ENCODE measurements around the gene IDH3A. TPM values are rescaled to one million over a fixed set of nuclear protein-coding genes. Genes with fewer than 3 reads are reported as not detected.

IDH3A gene
- total and polyA plus RNA-seq, 5 donors from 2014 or later, result 38.2 to 62.1 (median 50.9) TPM

DNA sequence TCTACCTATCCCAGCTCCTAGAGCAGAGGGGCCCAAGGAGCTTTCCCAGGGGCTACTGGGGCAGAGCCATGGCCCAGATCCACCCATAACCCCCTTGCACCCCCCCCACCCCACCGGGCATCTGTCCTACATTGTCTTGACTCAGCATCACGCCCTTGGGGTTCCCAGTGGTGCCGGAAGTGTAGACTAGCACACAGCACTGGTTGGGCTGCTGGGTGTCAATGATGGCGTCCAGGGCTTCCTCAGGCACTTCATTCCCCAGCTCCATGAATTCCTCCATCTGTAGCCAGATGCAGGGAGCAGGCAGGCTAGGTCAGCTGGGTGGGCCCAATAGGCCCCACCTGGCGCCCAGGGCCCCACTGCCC lies 33.2 kb downstream of the IDH3A start:
- ATAC-seq (ENCODE audit: low read depth in 2 of 2) (no peak), DNase-seq (no peak)
- Mint-ChIP-seq H3K9me3 (peaks cover 0 to 4% (median 0%) of the 10 kb centered on the region in 7 donors), H3K27me3 (peaks cover 32% of the 10 kb centered on the region), H3K4me1 (no peaks in the 10 kb centered on the region), H3K36me3 (no peaks in the 10 kb centered on the region), H3K27ac (no peak overlapping the region), H3K4me3 (no peak overlapping the region)
- no peaks in the 10 kb centered on the region for H3K4me1 ChIP-seq (ENCODE audit: control insufficient read depth, insufficient read depth, low read length, poor library complexity, severe bottlenecking)
- no peaks in the 10 kb centered on the region for H3K27me3 ChIP-seq (ENCODE audit: control insufficient read depth, insufficient read depth, low read length)
- H3K27ac ChIP-seq (ENCODE audit: insufficient read depth, low read length, poor library complexity, severe bottlenecking), result no peak overlapping the region
- H3K36me3 ChIP-seq (ENCODE audit: control insufficient read depth, insufficient read depth, low read length), result no peaks in the 10 kb centered on the region
- no peaks in the 10 kb centered on the region for H3K9me3 ChIP-seq (ENCODE audit: control insufficient read depth in 2 of 2, low read length in 2 of 2)
- H3K4me3 ChIP-seq (ENCODE audit: low read depth, low read length), result no peak overlapping the region

DNA sequence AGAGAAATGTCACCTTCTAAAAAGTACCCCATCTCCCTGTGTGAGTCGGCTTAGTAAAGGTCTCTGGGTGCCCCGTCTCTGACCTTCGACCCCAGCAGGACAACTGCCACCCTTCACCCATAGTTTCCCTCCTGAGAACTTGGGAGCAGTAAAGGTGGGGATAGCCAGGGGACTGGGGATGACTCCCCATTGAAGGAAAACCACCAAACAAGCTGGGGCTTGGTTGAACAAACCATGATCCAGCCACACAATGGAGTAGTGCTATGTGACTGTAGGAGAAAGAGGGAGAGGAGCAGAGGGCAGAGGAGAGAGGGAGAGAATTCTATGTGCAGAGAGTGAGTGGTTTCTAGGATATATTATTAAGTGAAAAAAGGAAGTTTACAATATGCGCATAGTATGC lies 33.7 kb downstream of the IDH3A start:
- Histone ChIP-seq H3K27me3 (ENCODE audit: control insufficient read depth, insufficient read depth, low read length) (no peaks in the 10 kb centered on the region), H3K27ac (ENCODE audit: insufficient read depth, low read length, poor library complexity, severe bottlenecking) (no peak overlapping the region), H3K4me3 (ENCODE audit: low read depth, low read length) (no peak overlapping the region), H3K36me3 (ENCODE audit: control insufficient read depth, insufficient read depth, low read length) (no peaks in the 10 kb centered on the region), H3K4me1 (ENCODE audit: control insufficient read depth, insufficient read depth, low read length, poor library complexity, severe bottlenecking) (no peaks in the 10 kb centered on the region), H3K9me3 (ENCODE audit: control insufficient read depth in 2 of 2, low read length in 2 of 2) (no peaks in the 10 kb centered on the region)
- no peaks in the 10 kb centered on the region for H3K36me3 Mint-ChIP-seq
- peaks cover 32% of the 10 kb centered on the region for H3K27me3 Mint-ChIP-seq
- H3K9me3 Mint-ChIP-seq, result peaks cover 0 to 4% (median 0%) of the 10 kb centered on the region in 7 donors
- H3K4me1 Mint-ChIP-seq, result no peaks in the 10 kb centered on the region
- ATAC-seq (ENCODE audit: low read depth in 2 of 2), result no peak
- no peak overlapping the region for H3K27ac Mint-ChIP-seq
- no peak for DNase-seq
- no peak overlapping the region for H3K4me3 Mint-ChIP-seq

GRCh38 chr15:78192826-78193594 lies 43.8 kb downstream of the IDH3A start:
- H3K4me3 Mint-ChIP-seq, result no peak overlapping the region

DNA sequence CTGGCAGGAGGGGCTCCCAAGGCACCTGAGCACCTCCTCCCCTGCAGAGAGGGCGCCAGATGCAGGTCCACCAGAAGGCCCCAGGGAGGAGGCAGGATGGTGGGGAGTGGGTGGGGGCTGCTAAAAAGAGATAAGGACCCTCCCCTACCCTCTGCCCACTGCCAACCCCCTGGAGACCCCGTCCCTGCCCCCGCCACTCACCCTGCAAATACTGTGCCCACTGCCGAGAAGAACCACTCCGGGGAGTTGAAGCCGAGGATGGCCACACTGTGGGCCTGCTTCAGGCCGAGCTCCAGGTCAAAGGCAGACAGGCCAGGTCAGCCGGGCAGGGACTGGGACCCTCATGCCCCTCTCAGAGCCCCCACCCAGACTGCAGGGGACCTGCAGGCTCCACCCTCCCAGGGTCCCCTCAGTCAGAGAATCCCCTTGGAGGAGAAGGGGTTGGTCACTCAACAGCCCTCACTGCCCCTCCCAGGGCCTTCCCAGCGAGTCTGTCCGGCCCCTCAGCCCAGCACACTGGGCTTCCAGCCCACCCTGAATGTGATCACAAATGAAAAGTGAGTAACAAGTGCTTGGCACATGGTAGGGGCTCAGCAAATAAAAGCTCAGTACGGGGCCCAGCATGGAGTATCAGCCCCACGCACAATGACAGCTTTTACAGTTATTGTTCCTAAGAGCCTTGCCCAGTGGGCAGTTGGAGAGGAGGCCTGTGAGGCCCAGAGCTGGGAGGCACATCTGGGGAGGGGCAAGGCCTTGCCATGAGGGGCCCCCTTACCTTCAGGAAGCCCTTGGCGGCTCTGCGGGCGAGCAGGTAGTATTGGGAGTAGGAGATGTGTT lies 44.8 kb downstream of the IDH3A start:
- Histone ChIP-seq H3K4me1 (ENCODE audit: control insufficient read depth, insufficient read depth, low read length, poor library complexity, severe bottlenecking) (no peaks in the 10 kb centered on the region), H3K9me3 (ENCODE audit: control insufficient read depth in 2 of 2, low read length in 2 of 2) (no peaks in the 10 kb centered on the region), H3K27me3 (ENCODE audit: control insufficient read depth, insufficient read depth, low read length) (no peaks in the 10 kb centered on the region), H3K27ac (ENCODE audit: insufficient read depth, low read length, poor library complexity, severe bottlenecking) (no peak overlapping the region), H3K36me3 (ENCODE audit: control insufficient read depth, insufficient read depth, low read length) (no peaks in the 10 kb centered on the region), H3K4me3 (ENCODE audit: low read depth, low read length) (no peak overlapping the region)
- Mint-ChIP-seq H3K4me3 (no peak overlapping the region), H3K27ac (no peak overlapping the region), H3K9me3 (peaks cover 0 to 5% (median 0%) of the 10 kb centered on the region in 7 donors), H3K27me3 (peaks cover 19% of the 10 kb centered on the region), H3K36me3 (no peaks in the 10 kb centered on the region), H3K4me1 (peaks cover 0 to 6% (median 3%) of the 10 kb centered on the region in 4 donors)
- no peak for DNase-seq
- no peak for ATAC-seq (ENCODE audit: low read depth in 2 of 2)

More at GRCh38 chr15:78192826-78193594, 43.8 kb downstream of the IDH3A start:
- Mint-ChIP-seq H3K4me1 (peaks cover 0 to 6% (median 3%) of the 10 kb centered on the region in 4 donors), H3K27ac (no peak overlapping the region), H3K27me3 (peaks cover 19% of the 10 kb centered on the region), H3K9me3 (peaks cover 0 to 5% (median 0%) of the 10 kb centered on the region in 7 donors), H3K36me3 (no peaks in the 10 kb centered on the region)
- Histone ChIP-seq H3K27me3 (ENCODE audit: control insufficient read depth, insufficient read depth, low read length) (no peaks in the 10 kb centered on the region), H3K4me3 (ENCODE audit: low read depth, low read length) (no peak overlapping the region), H3K36me3 (ENCODE audit: control insufficient read depth, insufficient read depth, low read length) (no peaks in the 10 kb centered on the region), H3K27ac (ENCODE audit: insufficient read depth, low read length, poor library complexity, severe bottlenecking) (no peak overlapping the region), H3K4me1 (ENCODE audit: control insufficient read depth, insufficient read depth, low read length, poor library complexity, severe bottlenecking) (no peaks in the 10 kb centered on the region), H3K9me3 (ENCODE audit: control insufficient read depth in 2 of 2, low read length in 2 of 2) (no peaks in the 10 kb centered on the region)
- no peak for ATAC-seq (ENCODE audit: low read depth in 2 of 2)
- no peak for DNase-seq

GRCh38 chr15:78194568-78194925 lies 45.4 kb downstream of the IDH3A start:
- no peak overlapping the region for H3K4me3 ChIP-seq (ENCODE audit: low read depth, low read length)
- Mint-ChIP-seq H3K4me3 (no peak overlapping the region), H3K27me3 (peaks cover 19% of the 10 kb centered on the region), H3K9me3 (peaks cover 0 to 5% (median 0%) of the 10 kb centered on the region in 7 donors), H3K4me1 (peaks cover 0 to 6% (median 3%) of the 10 kb centered on the region in 4 donors), H3K27ac (peak overlapping the region in 1 of 3 donors; percentile 53), H3K36me3 (no peaks in the 10 kb centered on the region)
- H3K4me1 ChIP-seq (ENCODE audit: control insufficient read depth, insufficient read depth, low read length, poor library complexity, severe bottlenecking), result no peaks in the 10 kb centered on the region
- H3K27me3 ChIP-seq (ENCODE audit: control insufficient read depth, insufficient read depth, low read length), result no peaks in the 10 kb centered on the region
- H3K36me3 ChIP-seq (ENCODE audit: control insufficient read depth, insufficient read depth, low read length), result no peaks in the 10 kb centered on the region
- DNase-seq, result no peak
- H3K27ac ChIP-seq (ENCODE audit: insufficient read depth, low read length, poor library complexity, severe bottlenecking), result no peak overlapping the region
- no peaks in the 10 kb centered on the region for H3K9me3 ChIP-seq (ENCODE audit: control insufficient read depth in 2 of 2, low read length in 2 of 2)
- no peak for ATAC-seq (ENCODE audit: low read depth in 2 of 2)

DNA sequence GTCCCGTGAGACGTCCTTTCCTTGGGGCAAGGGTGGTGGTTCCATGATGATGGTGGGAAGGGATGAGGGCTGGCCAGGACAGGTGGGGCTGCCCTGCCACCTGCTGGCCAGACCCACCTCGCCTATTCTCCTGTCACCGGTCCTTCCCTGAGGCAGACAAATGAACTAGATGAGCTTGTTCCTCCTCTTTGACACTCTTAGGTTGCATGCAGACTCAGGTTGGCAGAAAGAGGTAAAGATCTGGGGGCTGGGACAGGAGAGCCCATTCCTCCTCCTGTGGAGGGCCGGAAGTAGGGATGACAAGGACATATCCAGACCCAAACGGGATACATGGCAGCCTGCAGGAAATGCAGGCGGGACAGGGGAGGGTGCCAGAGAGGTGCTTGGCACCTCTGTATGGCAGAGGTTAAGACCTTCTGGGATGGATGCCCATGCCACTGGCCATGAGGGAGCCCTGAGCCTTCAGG lies 46.6 kb downstream of the IDH3A start:
- DNase-seq, result peak; percentile 29 to 60 (median 57)
- Histone ChIP-seq H3K36me3 (ENCODE audit: control insufficient read depth, insufficient read depth, low read length) (no peaks in the 10 kb centered on the region), H3K27me3 (ENCODE audit: control insufficient read depth, insufficient read depth, low read length) (no peaks in the 10 kb centered on the region), H3K4me3 (ENCODE audit: low read depth, low read length) (no peak overlapping the region), H3K4me1 (ENCODE audit: control insufficient read depth, insufficient read depth, low read length, poor library complexity, severe bottlenecking) (no peaks in the 10 kb centered on the region), H3K9me3 (ENCODE audit: control insufficient read depth in 2 of 2, low read length in 2 of 2) (no peaks in the 10 kb centered on the region), H3K27ac (ENCODE audit: insufficient read depth, low read length, poor library complexity, severe bottlenecking) (no peak overlapping the region)
- peaks cover 0 to 5% (median 0%) of the 10 kb centered on the region in 7 donors for H3K9me3 Mint-ChIP-seq
- peaks cover 0 to 6% (median 3%) of the 10 kb centered on the region in 4 donors for H3K4me1 Mint-ChIP-seq
- H3K36me3 Mint-ChIP-seq, result no peaks in the 10 kb centered on the region
- H3K27me3 Mint-ChIP-seq, result peaks cover 15% of the 10 kb centered on the region
- no peak overlapping the region for H3K4me3 Mint-ChIP-seq
- peak overlapping the region in 1 of 3 donors; percentile 4 for H3K27ac Mint-ChIP-seq
- ATAC-seq (ENCODE audit: low read depth in 2 of 2), result peak; percentile 61 to 67

DNA sequence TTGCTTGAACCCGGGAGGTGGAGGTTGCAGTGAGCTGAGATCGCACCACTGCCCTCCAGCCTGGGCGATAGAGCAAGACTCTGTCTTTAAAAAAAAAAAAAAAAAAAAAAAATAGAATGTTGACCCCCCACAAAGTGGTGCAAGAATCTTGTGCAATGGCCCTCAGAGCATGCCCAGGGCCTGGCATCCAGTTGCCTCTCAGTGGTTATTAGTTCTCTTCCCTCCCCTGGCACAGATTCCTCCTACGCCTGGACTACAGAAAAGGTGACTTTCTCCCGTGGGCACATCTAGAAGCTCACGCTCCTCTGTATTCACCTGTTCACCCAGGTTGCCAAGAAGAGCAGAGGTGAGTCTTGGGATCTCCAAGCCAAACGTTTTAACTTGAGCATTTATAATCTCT lies 48.5 kb downstream of the IDH3A start:
- no peaks in the 10 kb centered on the region for H3K36me3 Mint-ChIP-seq
- Histone ChIP-seq H3K27ac (ENCODE audit: insufficient read depth, low read length, poor library complexity, severe bottlenecking) (no peak overlapping the region), H3K4me1 (ENCODE audit: control insufficient read depth, insufficient read depth, low read length, poor library complexity, severe bottlenecking) (no peaks in the 10 kb centered on the region), H3K4me3 (ENCODE audit: low read depth, low read length) (no peak overlapping the region), H3K27me3 (ENCODE audit: control insufficient read depth, insufficient read depth, low read length) (no peaks in the 10 kb centered on the region), H3K9me3 (ENCODE audit: control insufficient read depth in 2 of 2, low read length in 2 of 2) (no peaks in the 10 kb centered on the region), H3K36me3 (ENCODE audit: control insufficient read depth, insufficient read depth, low read length) (no peaks in the 10 kb centered on the region)
- H3K27ac Mint-ChIP-seq, result no peak overlapping the region
- DNase-seq (no peak), ATAC-seq (ENCODE audit: low read depth in 2 of 2) (no peak)
- H3K9me3 Mint-ChIP-seq, result no peaks in the 10 kb centered on the region
- no peak overlapping the region for H3K4me3 Mint-ChIP-seq
- H3K27me3 Mint-ChIP-seq, result peaks cover 18% of the 10 kb centered on the region
- peaks cover 0 to 6% (median 3%) of the 10 kb centered on the region in 4 donors for H3K4me1 Mint-ChIP-seq
